Colonic mucosa (tissue), 4 donors: ENCODE data around the gene ACOXL. TPM values are rescaled to one million over a fixed set of nuclear protein-coding genes. Genes with fewer than 3 reads are reported as not detected.

Source experiments
- DNase-seq: peaks from one replicate; pipeline ENCODE4 v3.0.0-alpha.2; 2020
- H3K27ac ChIP-seq: fragments of 200-600 bp; one replicate; pipeline ENCODE4 v1.8.0; 2021
- H3K27me3 ChIP-seq: fragments of 200-600 bp; one replicate; pipeline ENCODE4 v1.8.0; 2021
- H3K36me3 ChIP-seq: fragments of 200-600 bp; one replicate; pipeline ENCODE4 v1.8.0; 2021
- H3K4me1 ChIP-seq: fragments of 200-600 bp; one replicate; pipeline ENCODE4 v1.8.0; 2021; ENCODE audit warnings: mild to moderate bottlenecking
- H3K4me3 ChIP-seq: fragments of 200-600 bp; one replicate; pipeline ENCODE4 v1.8.0; 2021
- H3K9ac ChIP-seq, 2 donors: one replicate each; pipeline ENCODE4 v1.7.0; 2013; ENCODE audit warnings: control low read depth in 2 of 2, low read depth in 2 of 2, low read length in 2 of 2
- H3K9me3 ChIP-seq: fragments of 200-600 bp; one replicate; pipeline ENCODE4 v1.8.0; 2021
- CTCF ChIP-seq: fragments of 200-600 bp; IDR thresholded peaks from one replicate; pipeline ENCODE4 v1.8.0; 2022; ENCODE audit warnings: antibody characterized with exemption, mild to moderate bottlenecking
- intact Hi-C: fragments of 100-400 bp; cut with DNase I; formaldehyde crosslinking; loops from one replicate; pipeline ENCODE4 v1.14.1; 2022
- total RNA-seq, 2 donors: library from RNA; stranded (reverse); fragmentation: NEBNext Ultra II Directional in 1 of 2; extraction: Animal tissue kit (Norgen Biotek cat#: 25700) in 1 of 2; gene quantifications; one replicate each; pipeline ENCODE4 v1.2.1, GENCODE V29; 2021
- donor health status: healthy.
- donor health status: DM: no; HTN: no; CAD: no.
- donor health status: DM: no; HTN: no; CAD: no.

The ACOXL gene
- total RNA-seq, 2 donors from 2014 or later = 0.32 to 0.82 TPM

DNA sequence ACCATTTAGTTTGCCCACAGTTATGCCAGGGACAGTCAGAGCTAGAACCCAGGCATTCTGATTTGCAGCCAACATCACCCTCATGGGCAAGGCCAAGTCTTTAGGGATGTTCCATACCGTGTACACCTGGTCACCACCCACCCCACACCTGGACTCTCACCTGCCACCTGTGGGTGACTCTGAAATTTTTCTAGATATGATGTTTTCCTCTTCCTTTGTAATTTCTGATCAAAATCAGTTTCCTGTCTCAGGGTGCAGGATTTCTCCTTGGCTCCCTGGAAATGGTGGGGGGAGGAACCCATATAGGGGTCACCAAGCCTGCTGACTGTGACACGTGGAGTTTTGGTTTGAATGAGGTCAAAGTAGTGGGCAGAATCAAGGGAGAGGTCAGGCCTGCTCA, 138.2 kb downstream of the ACOXL start:
- intact Hi-C loops = no loop called here
- H3K36me3 ChIP-seq = no peaks in the 10 kb centered on the region
- no peaks in the 10 kb centered on the region for H3K27me3 ChIP-seq
- H3K4me3 ChIP-seq = no peak overlapping the region
- TF ChIP-seq CTCF = no peak
- no peak for DNase-seq
- H3K9me3 ChIP-seq = no peaks in the 10 kb centered on the region
- H3K27ac ChIP-seq = no peak overlapping the region
- H3K4me1 ChIP-seq = no peaks in the 10 kb centered on the region
- H3K9ac ChIP-seq = no peak overlapping the region

GRCh38 chr2:110871637-110872036, 139.3 kb downstream of the ACOXL start:
- Histone ChIP-seq H3K4me3 (no peak overlapping the region), H3K9ac (no peak overlapping the region), H3K4me1 (no peaks in the 10 kb centered on the region), H3K27ac (no peak overlapping the region), H3K9me3 (no peaks in the 10 kb centered on the region), H3K27me3 (no peaks in the 10 kb centered on the region), H3K36me3 (no peaks in the 10 kb centered on the region)
- DNase-seq = no peak
- intact Hi-C loops = no loop called here
- TF ChIP-seq CTCF = no peak

GRCh38 chr2:110872521-110872920, 140.1 kb downstream of the ACOXL start:
- intact Hi-C loops = no loop called here
- TF ChIP-seq CTCF = no peak
- no peak overlapping the region for H3K9ac ChIP-seq
- no peak overlapping the region for H3K4me3 ChIP-seq
- H3K4me1 ChIP-seq = no peaks in the 10 kb centered on the region
- H3K27ac ChIP-seq = no peak overlapping the region
- H3K9me3 ChIP-seq = no peaks in the 10 kb centered on the region
- no peak for DNase-seq
- H3K36me3 ChIP-seq = no peaks in the 10 kb centered on the region
- no peaks in the 10 kb centered on the region for H3K27me3 ChIP-seq

DNA sequence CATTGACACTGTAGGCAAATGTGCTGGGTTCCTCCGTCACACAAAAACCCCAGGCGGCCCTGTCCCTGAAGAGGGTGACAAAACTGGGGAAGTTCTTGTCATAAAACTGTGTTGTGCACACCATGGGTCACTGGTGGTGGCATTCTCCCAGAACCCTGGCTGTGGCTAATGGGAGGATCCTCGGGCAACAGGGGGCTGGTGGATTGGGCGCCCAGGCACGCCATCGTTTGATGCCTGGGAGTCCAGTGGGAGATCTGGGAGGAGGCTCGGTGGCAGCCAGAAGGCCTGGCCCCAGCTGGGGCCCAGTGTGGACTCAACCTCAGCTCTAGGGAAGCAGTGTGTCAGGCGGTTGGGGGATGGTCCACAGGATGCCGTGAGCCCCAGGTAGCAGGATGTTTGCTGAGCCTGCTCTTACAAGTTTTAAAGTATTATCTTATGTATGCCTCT, 140.7 kb downstream of the ACOXL start:
- Histone ChIP-seq H3K4me1 (no peaks in the 10 kb centered on the region), H3K4me3 (no peak overlapping the region), H3K9me3 (no peaks in the 10 kb centered on the region), H3K27me3 (no peaks in the 10 kb centered on the region), H3K36me3 (no peaks in the 10 kb centered on the region), H3K9ac (no peak overlapping the region), H3K27ac (no peak overlapping the region)
- no peak for TF ChIP-seq CTCF
- intact Hi-C loops = no loop called here
- no peak for DNase-seq

DNA sequence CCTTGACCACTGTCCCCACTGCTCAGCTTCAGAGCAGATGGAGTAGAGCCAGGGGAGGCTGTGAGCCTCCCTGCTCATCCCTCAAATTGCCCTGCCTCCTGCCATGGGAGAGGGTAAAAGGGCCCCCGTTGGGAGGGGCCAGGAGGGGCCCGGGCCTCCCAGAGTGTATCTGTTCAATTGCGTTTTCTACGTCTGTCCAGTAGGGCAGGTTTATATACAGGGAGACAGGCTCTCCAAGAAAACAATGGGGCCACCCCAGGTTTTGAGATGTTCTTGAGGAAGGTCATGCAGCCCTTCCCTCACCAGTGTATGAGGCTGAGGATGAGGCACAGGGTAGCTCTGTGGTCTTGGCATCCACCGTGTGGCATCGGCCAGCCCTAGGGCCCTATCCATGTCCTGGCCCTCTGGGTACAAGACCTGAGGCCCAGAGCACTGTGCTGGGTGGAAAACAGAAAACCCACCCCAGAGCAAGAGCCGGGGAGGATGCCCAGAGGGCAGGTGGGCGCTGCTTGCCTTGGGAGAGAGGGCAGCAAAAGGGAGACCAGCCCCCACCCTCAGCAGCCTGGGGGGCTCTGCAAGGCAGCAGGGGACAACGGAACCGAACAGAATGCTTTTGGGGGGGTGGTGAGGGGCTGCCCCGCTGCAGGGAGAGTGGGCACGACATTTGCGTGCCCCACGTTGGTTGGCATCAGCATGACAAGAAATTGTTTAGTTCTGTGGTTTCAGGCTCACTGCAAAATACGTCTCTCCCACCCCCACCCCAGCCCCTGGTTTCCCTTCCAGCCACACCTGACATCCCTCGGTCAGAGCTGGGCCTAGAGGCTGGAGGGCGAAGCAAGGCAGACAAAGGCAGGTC, 141.5 kb downstream of the ACOXL start:
- intact Hi-C loops = no loop called here
- Histone ChIP-seq H3K27me3 (no peaks in the 10 kb centered on the region), H3K36me3 (no peaks in the 10 kb centered on the region), H3K9ac (no peak overlapping the region), H3K9me3 (no peaks in the 10 kb centered on the region), H3K4me3 (no peak overlapping the region), H3K27ac (no peak overlapping the region), H3K4me1 (no peaks in the 10 kb centered on the region)
- no peak for TF ChIP-seq CTCF
- no peak for DNase-seq
